ENCODE results near the gene SLC38A1.
"Not testable (repeated sequence)": the region's sequence is repeated elsewhere in the genome, so short reads cannot be mapped to it uniquely, and the experiment has no call there.

SLC38A1 gene

DNA sequence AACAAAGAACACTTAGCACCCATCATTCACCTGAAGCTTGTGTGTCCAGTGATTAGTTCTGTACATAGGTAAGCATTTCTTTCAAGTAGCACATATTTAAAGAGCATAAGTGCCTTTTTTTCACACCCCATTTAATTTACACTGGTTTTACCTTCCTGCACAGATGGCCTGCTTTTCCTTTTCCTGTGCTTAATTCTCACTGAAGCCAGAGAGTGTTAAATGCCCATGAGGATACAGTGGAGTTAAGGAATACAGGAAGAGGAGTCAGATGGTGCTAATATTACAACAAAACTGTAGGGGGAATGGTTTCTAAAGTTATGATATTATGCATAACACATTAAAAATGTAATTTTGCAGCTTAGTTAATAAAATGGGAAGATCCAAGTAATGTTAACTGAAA is 31.0 kb upstream of the SLC38A1 start:
- DNase-seq (ENCODE audit: extremely low read depth, insufficient read length), result no peak
- Histone ChIP-seq H3K4me3 (replicated peaks; ENCODE audit: low read depth, low read length) (no peak overlapping the region), H3K27me3 (replicated peaks; ENCODE audit: control insufficient read depth, insufficient read depth, low read length) (no peaks in the 10 kb centered on the region), H3K36me3 (ENCODE audit: control insufficient read depth, insufficient read depth, low read length) (no peaks in the 10 kb centered on the region)
- TF ChIP-seq CTCF (IDR thresholded peaks at IDR 0.05; ENCODE audit: insufficient read depth, low read length, poor library complexity, severe bottlenecking), result no peak

DNA sequence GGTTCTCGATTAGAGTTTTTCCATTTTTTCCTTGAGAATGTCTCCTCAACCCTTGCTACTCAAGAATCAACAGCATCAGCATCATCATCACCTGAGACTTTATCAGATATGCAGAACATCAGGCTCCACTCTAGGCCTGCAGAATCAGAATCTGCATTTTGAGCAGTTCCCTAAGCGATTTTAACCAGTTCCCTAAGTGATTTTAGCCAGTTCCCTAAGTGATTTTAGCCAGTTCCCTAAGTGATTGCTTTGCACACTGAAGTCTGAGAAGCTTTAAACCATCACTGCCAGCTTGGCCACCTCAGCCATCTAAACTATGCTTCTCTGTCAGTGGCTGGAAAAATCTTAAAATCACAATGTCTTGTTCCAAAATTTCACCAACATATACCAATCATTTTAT is 29.4 kb upstream of the SLC38A1 start:
- Histone ChIP-seq H3K27me3 (replicated peaks; ENCODE audit: control insufficient read depth, insufficient read depth, low read length) (no peaks in the 10 kb centered on the region), H3K36me3 (ENCODE audit: control insufficient read depth, insufficient read depth, low read length) (no peaks in the 10 kb centered on the region), H3K4me3 (replicated peaks; ENCODE audit: low read depth, low read length) (no peak overlapping the region)
- no peak for TF ChIP-seq CTCF (IDR thresholded peaks at IDR 0.05; ENCODE audit: insufficient read depth, low read length, poor library complexity, severe bottlenecking)
- no peak for DNase-seq (ENCODE audit: extremely low read depth, insufficient read length)

- TF ChIP-seq CTCF (IDR thresholded peaks at IDR 0.05; ENCODE audit: insufficient read depth, low read length, poor library complexity, severe bottlenecking), result no peak
- H3K4me3 ChIP-seq (replicated peaks; ENCODE audit: low read depth, low read length), result no peak overlapping the region
Measured at GRCh38 chr12:46296822-46297221, 28.0 kb upstream of the SLC38A1 start.

DNA sequence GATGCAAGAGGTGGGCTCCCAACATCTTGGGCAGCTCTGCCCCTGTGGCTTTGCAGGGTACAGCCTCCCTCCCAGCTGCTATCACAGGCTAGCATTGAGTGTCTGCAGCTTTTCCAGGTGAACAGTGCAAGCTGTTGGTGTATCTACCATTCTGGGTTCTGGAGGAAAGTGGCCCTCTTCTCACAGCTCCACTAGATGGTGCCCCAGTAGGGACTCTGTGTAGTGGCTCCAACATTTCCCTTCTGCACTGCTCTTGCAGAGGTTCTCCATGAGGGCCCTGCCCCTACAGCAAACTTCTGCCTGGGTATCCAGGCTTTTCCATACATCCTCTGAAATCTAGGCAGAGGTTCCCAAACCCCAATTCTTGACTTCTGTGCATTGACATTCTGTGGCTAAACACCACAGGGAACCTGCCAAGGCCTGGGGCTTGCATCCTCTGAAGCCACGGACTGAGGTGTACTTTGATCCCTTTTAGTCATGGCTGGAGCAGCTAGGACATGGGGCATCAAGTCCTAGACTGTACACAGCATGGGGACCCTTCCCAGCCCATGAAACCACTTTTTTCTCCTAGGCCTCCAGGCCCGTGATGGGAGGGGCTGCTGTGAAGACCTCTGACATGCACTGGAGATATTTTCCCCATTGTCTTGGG is 24.0 kb upstream of the SLC38A1 start:
- Histone ChIP-seq H3K27me3 (replicated peaks; ENCODE audit: control insufficient read depth, insufficient read depth, low read length) (no peaks in the 10 kb centered on the region), H3K4me3 (replicated peaks; ENCODE audit: low read depth, low read length) (no peak overlapping the region), H3K36me3 (ENCODE audit: control insufficient read depth, insufficient read depth, low read length) (no peaks in the 10 kb centered on the region)
- TF ChIP-seq CTCF (IDR thresholded peaks at IDR 0.05; ENCODE audit: insufficient read depth, low read length, poor library complexity, severe bottlenecking), result peak; percentile 37
- no peak for DNase-seq (ENCODE audit: extremely low read depth, insufficient read length)

More at GRCh38 chr12:46296822-46297221, 28.0 kb upstream of the SLC38A1 start:
- Histone ChIP-seq H3K36me3 (ENCODE audit: control insufficient read depth, insufficient read depth, low read length) (no peaks in the 10 kb centered on the region), H3K27me3 (replicated peaks; ENCODE audit: control insufficient read depth, insufficient read depth, low read length) (no peaks in the 10 kb centered on the region)
- DNase-seq (ENCODE audit: extremely low read depth, insufficient read length), result no peak

DNA sequence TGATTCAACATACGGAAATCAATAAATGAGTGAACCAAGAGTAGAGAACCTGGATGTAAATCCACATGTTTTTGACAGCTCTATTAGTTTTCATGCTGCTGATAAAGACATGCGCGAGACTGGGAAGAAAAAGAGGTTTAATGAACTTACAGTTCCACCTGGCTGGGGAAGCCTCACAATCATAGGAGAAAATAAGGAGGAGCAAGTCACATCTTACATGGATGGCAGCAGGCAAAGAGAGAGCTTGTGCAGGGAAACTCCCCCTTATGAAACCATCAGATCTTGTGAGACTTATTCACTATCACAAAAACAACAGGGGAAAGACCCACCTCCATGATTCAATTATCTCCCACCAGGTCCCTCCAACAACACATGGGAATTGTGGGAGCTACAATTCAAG is 23.1 kb upstream of the SLC38A1 start:
- not testable (repeated sequence) for H3K36me3 ChIP-seq (ENCODE audit: control insufficient read depth, insufficient read depth, low read length); H3K27me3 ChIP-seq (replicated peaks; ENCODE audit: control insufficient read depth, insufficient read depth, low read length); DNase-seq (ENCODE audit: extremely low read depth, insufficient read length); H3K4me3 ChIP-seq (replicated peaks; ENCODE audit: low read depth, low read length)

DNA sequence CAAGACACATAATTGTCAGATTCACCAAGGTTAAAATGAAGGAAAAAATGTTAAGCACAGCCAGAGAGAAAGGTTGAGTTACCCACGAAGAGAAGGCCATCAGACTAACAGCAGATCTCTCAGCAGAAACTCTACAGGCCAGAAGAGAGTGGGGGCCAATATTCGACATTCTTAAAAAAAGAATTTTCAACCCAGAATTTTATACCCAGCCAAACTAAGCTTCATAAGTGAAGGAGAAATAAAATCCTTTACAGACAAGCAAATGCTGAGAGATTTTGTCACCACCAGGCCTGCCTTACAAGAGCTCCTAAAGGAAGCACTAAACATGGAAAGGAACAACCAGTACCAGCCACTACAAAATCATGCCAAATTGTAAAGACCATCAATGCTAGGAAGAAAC is 16.3 kb upstream of the SLC38A1 start:
- H3K27me3 ChIP-seq (replicated peaks; ENCODE audit: control insufficient read depth, insufficient read depth, low read length), result not testable (repeated sequence)

GRCh38 chr12:46282829-46283228 is 14.0 kb upstream of the SLC38A1 start:
- no peak for DNase-seq (ENCODE audit: extremely low read depth, insufficient read length)
- no peak for TF ChIP-seq CTCF (IDR thresholded peaks at IDR 0.05; ENCODE audit: insufficient read depth, low read length, poor library complexity, severe bottlenecking)
- H3K27me3 ChIP-seq (replicated peaks; ENCODE audit: control insufficient read depth, insufficient read depth, low read length), result no peaks in the 10 kb centered on the region
- no peak overlapping the region for H3K4me3 ChIP-seq (replicated peaks; ENCODE audit: low read depth, low read length)
- no peaks in the 10 kb centered on the region for H3K36me3 ChIP-seq (ENCODE audit: control insufficient read depth, insufficient read depth, low read length)

More for the DNA sequence above, 16.3 kb upstream of the SLC38A1 start:
- H3K36me3 ChIP-seq (ENCODE audit: control insufficient read depth, insufficient read depth, low read length); DNase-seq (ENCODE audit: extremely low read depth, insufficient read length); H3K4me3 ChIP-seq (replicated peaks; ENCODE audit: low read depth, low read length): not testable (repeated sequence)

Data from GM06990 (cell line).